ENCODE results near the gene ZNF507.

DNA sequence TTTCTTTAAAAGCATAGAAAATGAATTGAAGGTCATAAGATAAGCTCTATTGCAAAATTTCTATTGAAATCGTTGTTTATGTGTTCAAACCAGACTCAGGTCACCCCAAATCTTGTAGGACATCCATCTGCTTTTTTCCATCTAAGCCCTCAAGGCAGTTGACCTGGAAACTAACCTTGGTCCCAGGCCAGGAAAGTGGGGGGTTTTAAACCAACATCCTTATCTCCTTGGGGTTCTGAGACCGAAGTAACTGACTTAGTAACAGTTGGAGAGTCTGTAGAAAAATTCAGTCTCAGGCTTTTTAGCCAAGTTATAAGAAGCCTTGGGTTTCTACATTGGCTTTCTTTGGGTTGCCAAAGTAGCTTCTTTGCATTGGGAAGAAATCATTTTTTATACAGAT is 23.4 kb downstream of the ZNF507 start:
- no peak for TF ChIP-seq CTCF (IDR thresholded peaks at IDR 0.05; ENCODE audit: low read depth, low read length)
- no peak for TF ChIP-seq POLR2A (IDR thresholded peaks at IDR 0.05; ENCODE audit: extremely low read depth, insufficient read length)
- TF ChIP-seq MAX (IDR thresholded peaks at IDR 0.05; ENCODE audit: low read depth, low read length): no peak

Data from NB4 (cell line).